H1 (cell line): ENCODE results near the gene BORCS6. TPM values are rescaled to one million over a fixed set of nuclear protein-coding genes. Genes with fewer than 3 reads are reported as not detected.

Source experiments
- CBX8 ChIP-seq: fragments of 300-800, 300-1000 bp; sonication (generic); IDR thresholded peaks from 2 replicates; pipeline ENCODE4 v1.7.1; 2016; ENCODE audit warnings: low read depth, low read length, borderline replicate concordance
- POU5F1 ChIP-seq: IDR thresholded peaks from 2 replicates; pipeline ENCODE4 v1.6.1; 2011; ENCODE audit warnings: low read depth, mild to moderate bottlenecking, low read length, moderate library complexity
- RBBP5 ChIP-seq: IDR thresholded peaks from 2 replicates; pipeline ENCODE4 v1.7.1; 2012; ENCODE audit warnings: low read depth, mild to moderate bottlenecking, inconsistent platforms, low read length, moderate library complexity, borderline replicate concordance
- SAP30 ChIP-seq: fragments of 300-600 bp; sonication (generic); IDR thresholded peaks from 2 replicates; pipeline ENCODE4 v1.7.1; 2012; ENCODE audit warnings: low read length, moderate library complexity, mild to moderate bottlenecking, inconsistent platforms; ENCODE audit not compliant: insufficient read depth, insufficient replicate concordance
- TAF1 ChIP-seq: IDR thresholded peaks from 2 replicates; pipeline ENCODE4 v1.6.1; 2011; ENCODE audit warnings: mild to moderate bottlenecking, low read depth, low read length
- TCF12 ChIP-seq: IDR thresholded peaks from 2 replicates; pipeline ENCODE4 v1.6.1; 2011; ENCODE audit warnings: low read depth, mild to moderate bottlenecking, low read length
- polyA plus RNA-seq, 7 experiments: library from polyadenylated mRNA; depleted of rRNA in 3 of 7; stranded (reverse) in 5 of 7; unstranded in 2 of 7; fragments of >200 nt in 5 of 7; fragments of 200-250 nt in 2 of 7; gene quantifications; 1 replicate in 5 of 7; 2 replicates in 1 of 7; 4 replicates in 1 of 7; pipeline versions ENCODE4 v1.2.1 to v1.2.3, GENCODE V29; 2011 to 2013; ENCODE audit warnings: missing spikeins in 2 of 7, mixed read lengths in 2 of 7
- total RNA-seq: library from RNA; stranded (reverse); fragmentation: NEBNext Ultra II Directional; extraction: Animal tissue kit (Norgen Biotek cat#: 25700); gene quantifications from 2 replicates; pipeline ENCODE4 v1.2.1, GENCODE V29; 2021
- TF ChIP-seq, protein P1 (sequence below): fragments of 300-600 bp; sonication (generic); IDR thresholded peaks from 2 replicates; pipeline ENCODE4 v1.7.1; 2012; ENCODE audit warnings: low read length, moderate library complexity, mild to moderate bottlenecking, inconsistent platforms; ENCODE audit not compliant: insufficient replicate concordance

The BORCS6 gene
- total and polyA plus RNA-seq, 2 of the 8 experiments (the other 6 are each of a cell fraction or from before 2014, with no cell fraction given), result 3.3 to 3.6 TPM

DNA sequence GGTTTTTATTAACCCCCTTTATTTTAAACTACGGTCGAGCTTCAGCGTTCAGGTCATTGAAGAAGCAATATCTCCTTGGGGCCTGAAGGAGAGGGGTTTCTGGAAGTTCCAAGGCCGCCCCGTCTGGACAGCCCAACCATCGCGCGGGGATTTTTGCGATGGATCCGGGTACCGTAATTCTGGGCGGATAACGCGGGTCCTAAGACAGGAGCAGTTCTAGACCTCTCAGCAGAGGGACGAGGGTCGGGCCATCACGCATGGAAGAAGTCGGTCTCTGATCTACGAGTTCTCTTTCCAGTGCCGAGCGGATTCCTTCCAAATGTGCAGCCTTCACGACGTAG, 3.6 kb downstream of the BORCS6 start (continued):
- TF ChIP-seq, protein P1, sequence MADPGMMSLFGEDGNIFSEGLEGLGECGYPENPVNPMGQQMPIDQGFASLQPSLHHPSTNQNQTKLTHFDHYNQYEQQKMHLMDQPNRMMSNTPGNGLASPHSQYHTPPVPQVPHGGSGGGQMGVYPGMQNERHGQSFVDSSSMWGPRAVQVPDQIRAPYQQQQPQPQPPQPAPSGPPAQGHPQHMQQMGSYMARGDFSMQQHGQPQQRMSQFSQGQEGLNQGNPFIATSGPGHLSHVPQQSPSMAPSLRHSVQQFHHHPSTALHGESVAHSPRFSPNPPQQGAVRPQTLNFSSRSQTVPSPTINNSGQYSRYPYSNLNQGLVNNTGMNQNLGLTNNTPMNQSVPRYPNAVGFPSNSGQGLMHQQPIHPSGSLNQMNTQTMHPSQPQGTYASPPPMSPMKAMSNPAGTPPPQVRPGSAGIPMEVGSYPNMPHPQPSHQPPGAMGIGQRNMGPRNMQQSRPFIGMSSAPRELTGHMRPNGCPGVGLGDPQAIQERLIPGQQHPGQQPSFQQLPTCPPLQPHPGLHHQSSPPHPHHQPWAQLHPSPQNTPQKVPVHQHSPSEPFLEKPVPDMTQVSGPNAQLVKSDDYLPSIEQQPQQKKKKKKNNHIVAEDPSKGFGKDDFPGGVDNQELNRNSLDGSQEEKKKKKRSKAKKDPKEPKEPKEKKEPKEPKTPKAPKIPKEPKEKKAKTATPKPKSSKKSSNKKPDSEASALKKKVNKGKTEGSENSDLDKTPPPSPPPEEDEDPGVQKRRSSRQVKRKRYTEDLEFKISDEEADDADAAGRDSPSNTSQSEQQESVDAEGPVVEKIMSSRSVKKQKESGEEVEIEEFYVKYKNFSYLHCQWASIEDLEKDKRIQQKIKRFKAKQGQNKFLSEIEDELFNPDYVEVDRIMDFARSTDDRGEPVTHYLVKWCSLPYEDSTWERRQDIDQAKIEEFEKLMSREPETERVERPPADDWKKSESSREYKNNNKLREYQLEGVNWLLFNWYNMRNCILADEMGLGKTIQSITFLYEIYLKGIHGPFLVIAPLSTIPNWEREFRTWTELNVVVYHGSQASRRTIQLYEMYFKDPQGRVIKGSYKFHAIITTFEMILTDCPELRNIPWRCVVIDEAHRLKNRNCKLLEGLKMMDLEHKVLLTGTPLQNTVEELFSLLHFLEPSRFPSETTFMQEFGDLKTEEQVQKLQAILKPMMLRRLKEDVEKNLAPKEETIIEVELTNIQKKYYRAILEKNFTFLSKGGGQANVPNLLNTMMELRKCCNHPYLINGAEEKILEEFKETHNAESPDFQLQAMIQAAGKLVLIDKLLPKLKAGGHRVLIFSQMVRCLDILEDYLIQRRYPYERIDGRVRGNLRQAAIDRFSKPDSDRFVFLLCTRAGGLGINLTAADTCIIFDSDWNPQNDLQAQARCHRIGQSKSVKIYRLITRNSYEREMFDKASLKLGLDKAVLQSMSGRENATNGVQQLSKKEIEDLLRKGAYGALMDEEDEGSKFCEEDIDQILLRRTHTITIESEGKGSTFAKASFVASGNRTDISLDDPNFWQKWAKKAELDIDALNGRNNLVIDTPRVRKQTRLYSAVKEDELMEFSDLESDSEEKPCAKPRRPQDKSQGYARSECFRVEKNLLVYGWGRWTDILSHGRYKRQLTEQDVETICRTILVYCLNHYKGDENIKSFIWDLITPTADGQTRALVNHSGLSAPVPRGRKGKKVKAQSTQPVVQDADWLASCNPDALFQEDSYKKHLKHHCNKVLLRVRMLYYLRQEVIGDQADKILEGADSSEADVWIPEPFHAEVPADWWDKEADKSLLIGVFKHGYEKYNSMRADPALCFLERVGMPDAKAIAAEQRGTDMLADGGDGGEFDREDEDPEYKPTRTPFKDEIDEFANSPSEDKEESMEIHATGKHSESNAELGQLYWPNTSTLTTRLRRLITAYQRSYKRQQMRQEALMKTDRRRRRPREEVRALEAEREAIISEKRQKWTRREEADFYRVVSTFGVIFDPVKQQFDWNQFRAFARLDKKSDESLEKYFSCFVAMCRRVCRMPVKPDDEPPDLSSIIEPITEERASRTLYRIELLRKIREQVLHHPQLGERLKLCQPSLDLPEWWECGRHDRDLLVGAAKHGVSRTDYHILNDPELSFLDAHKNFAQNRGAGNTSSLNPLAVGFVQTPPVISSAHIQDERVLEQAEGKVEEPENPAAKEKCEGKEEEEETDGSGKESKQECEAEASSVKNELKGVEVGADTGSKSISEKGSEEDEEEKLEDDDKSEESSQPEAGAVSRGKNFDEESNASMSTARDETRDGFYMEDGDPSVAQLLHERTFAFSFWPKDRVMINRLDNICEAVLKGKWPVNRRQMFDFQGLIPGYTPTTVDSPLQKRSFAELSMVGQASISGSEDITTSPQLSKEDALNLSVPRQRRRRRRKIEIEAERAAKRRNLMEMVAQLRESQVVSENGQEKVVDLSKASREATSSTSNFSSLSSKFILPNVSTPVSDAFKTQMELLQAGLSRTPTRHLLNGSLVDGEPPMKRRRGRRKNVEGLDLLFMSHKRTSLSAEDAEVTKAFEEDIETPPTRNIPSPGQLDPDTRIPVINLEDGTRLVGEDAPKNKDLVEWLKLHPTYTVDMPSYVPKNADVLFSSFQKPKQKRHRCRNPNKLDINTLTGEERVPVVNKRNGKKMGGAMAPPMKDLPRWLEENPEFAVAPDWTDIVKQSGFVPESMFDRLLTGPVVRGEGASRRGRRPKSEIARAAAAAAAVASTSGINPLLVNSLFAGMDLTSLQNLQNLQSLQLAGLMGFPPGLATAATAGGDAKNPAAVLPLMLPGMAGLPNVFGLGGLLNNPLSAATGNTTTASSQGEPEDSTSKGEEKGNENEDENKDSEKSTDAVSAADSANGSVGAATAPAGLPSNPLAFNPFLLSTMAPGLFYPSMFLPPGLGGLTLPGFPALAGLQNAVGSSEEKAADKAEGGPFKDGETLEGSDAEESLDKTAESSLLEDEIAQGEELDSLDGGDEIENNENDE, result peak; percentile 52
- TF ChIP-seq POU5F1, result 0 out of 2 replicates have a peak, but pooled peaks have one; percentile 15
- TF ChIP-seq SAP30, result no peak
- TF ChIP-seq CBX8, result no peak
- TF ChIP-seq RBBP5, result peak; percentile 99
- TF ChIP-seq TCF12, result no peak
- 0 out of 2 replicates have a peak, but pooled peaks have one; percentile 22 for TF ChIP-seq TAF1
